Right hindlimb (tissue), 1 donor: ENCODE results near the gene RPL27A.

Experiments
- DNase-seq: peaks from one replicate; pipeline ENCODE4 v3.0.0-alpha.2; 2018

RPL27A gene

DNA sequence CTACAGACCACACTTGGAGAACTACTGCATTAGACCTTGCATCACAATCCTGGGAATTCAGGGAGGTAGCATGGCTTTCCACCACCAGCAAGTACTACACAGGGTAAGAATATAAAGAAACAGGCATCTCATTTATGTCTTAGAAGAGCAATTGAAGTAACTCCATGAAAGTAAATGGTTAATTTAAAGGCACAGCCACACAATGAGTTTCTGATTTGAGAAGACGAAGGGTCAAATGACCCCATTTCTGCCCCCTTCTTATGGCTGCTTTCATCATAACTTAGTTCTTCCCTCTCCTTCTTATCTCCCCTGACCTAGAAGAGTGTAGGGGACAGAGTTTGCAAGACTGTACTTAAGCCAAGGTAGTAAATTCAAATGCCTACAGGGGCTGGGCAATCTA, 6.1 kb upstream of the RPL27A start:
- DNase-seq = no peak

DNA sequence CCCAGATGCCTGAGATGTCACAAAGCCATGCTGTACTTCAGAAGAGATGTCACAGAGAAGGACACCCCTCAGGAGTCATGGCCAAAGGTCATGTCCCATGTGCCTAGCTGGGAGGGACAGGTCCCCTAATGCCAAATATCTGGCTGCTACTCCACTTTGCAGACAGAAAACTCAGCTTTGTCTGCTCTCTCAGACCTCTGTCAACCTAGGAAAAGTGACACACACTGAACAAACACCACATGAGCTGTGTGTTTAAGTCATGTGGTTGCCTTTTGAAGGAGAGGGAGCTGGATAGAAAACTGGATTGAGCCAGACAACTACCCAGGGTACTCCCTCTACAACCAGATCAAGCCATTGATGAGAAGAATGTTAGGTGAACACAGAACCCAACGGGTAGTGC, 3.6 kb upstream of the RPL27A start:
- no peak for DNase-seq

DNA sequence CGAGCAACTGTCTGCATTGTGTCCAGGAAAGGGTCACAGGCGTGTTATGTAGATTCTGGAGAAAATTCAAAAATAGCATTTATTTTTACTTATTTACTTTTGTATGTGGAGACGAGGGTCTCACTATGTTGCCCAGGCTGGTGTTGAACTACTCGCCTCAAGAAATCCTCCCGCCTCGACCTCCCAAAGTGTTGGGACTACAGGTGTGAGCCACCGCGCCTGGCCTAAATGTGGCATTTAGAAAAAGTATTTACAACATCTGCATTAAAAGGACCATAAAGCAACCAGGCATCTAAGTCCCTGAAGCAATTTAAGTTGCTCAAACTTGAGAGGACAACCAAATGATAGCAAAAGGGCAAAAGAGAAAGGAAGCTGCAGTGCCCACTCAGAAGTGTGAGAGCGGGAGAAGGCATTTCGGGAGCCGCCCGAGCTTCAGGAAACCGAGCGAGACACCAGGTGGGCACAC, 722 bp upstream of the RPL27A start:
- no peak for DNase-seq

DNA sequence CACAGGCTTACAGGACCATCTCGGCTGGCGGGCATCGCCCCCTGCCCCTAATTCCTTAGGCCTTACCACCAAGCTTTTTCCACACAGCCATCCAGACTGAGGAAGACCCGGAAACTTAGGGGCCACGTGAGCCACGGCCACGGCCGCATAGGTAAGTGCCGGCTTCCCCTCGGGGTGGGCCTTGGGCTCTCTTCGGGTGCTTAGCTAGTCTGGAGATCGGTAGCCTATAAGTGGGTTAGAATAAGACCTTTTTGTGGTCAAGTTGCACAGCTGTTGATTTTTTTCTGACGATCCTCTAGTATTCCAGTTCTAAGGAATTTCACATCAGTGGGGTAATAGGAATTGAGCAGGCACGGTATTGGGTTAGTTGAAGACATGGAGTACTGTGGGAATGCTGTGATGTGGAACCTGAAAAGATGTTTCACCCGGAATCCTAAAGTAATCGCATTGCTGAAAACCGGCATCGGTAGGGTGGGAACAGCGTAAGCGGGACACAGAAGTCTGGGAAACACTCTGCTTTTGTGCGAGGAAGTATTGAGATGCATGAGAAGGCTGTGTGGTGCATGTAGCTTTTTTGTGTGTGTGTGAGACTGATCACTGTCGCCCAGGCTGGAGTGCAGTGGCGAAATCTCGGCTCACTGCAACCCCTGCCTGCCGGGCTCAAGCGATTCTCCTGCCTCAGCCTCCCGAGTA, 669 bp downstream of the RPL27A start:
- no peak for DNase-seq

DNA sequence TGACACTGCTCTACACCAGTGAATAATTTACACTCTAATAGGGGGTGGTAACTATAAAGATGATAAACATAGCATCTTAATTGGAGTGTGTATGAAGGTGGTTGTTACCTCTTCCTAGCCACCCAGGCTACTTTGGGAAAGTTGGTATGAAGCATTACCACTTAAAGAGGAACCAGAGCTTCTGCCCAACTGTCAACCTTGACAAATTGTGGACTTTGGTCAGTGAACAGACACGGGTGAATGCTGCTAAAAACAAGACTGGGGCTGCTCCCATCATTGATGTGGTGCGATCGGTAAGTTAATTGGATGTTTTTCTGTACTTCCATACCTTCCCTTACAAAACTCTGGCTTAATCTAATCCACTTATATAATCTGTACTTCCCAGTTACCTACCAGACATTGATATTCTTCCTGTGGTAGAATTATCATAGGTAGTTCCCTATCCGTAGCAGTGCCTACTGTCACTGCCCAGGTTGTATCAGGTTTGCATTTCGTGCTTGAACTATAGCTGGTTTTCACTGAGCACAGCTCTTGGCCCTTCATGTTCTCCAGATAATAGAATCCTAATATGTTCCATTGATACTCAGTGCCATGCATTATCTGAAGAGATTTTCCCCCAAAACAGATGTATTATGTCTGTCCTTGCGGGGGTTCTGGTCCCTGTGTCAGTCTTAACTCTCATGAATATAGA, 2.2 kb downstream of the RPL27A start:
- no peak for DNase-seq

DNA sequence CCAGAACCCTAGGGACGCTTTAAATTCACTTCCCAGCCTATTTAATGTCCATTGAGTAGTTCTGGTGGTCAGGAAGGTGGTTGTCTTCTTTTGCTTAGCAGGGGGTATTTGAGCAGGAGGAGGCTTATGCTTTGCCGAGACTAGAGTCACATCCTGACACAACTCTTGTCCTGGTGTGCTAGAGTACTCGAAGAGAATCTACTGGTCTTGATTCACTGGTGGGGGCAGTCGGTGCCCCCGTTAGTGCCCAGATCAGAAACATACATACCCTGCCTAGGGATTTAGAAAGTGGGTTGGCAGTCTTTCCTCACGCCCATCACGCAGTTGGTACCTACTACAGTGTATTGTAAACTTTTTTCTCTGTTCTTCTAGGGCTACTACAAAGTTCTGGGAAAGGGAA, 2.7 kb downstream of the RPL27A start:
- DNase-seq = no peak

DNA sequence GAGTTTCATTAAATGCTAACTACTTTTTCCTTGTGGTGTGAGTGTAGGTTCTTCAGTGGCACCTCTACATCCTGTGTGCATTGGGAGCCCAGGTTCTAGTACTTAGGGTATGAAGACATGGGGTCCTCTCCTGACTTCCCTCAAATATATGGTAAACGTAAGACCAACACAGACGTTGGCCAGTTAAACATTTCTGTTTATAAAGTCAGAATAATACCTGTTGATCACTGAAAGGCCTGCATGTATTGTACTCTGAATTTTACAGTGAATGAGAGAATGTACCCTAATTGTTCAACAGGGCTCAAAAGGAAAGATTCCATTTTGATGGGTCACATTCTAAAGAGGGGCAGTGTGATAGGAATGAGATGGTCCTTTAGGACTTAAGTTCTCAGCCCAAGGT, 3.2 kb downstream of the RPL27A start:
- DNase-seq = no peak

DNA sequence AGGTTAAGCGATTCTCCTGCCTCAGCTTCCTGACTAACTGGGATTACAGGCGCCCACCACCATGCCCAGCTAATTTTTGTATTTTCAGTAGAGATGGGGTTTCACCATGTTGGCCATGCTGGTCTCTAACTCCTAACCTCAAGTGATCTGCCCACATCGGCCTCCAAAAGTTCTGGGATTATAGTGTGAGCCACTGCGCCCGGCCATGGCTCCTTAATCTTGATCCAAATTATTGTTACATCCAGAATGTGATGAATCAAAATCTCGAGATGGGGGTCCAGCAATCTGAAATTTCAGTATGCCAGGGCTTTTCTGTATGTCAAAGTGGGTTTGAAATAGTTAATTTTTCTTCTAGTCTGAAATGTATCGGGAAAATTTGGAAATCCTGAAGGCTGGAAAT, 3.7 kb downstream of the RPL27A start:
- no peak for DNase-seq

DNA sequence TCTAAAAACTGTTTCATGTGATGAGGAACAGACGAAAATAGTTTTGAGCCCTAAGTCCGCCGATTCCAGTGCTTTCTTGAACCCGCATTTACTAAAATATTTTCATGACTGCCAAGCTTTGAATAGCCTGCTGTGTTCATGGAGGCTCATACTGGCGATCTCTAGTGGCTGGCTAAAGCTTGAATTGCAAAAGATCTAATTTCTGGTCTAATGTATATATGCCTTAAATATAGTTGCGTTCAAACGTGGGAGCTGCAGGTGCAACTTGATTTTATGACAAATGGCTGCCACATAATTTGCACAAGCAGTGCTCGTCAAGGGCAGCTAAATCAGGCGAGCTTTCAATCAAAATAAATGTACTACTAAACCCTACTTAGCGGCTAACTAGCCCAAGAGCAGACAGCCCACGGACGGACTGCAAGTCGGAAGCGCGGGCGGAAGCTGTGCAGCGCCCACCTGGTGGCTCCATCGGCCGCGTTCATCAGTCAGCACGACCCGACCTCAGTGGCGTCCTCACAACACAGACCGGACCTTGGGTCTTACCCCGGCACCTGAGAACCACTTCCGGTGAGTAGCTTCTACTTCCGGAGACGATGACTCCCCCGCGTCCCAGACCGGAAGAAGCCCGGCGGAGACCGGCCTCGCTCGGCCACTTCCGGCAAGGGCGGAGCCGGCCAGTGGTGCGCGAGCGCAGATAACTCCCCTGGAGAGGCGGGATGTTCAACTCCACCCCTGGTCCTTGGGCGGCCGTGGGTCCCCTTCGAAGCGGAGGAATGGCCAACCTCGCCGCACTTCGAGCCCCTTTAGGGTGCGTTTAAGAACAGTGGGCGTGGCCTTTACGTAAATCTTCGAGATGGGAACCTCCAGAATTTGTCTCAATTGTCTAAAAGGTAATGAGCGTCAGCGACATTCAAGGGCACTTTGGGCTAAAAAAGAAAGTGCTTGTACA, 6.1 kb downstream of the RPL27A start:
- DNase-seq = peak; percentile 98

DNA sequence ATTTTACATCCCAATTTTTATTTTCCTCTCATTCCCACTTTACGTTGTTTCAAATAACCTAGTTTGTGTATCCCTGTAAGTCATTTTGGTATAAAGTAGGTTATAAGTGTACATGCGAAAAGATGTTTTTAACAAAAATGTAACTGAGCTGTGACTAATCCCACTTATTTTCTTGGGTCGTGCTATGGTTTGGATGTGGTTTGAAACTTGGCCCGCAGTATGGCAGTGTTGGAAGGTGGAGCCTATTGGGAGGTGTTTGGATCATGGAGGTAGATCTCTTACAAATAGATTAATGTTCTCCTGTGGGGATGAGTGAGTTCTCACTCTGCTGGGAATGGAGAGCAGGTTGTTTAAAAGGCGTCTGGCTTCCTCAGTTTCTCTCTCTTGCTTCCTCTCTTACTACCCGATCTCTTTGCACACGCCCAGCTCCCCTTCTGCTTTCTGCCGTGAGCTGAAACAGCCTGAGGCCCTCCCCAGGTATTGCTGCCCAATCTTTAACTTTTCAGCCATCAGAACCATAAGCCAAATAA, 7.2 kb downstream of the RPL27A start:
- no peak for DNase-seq

DNA sequence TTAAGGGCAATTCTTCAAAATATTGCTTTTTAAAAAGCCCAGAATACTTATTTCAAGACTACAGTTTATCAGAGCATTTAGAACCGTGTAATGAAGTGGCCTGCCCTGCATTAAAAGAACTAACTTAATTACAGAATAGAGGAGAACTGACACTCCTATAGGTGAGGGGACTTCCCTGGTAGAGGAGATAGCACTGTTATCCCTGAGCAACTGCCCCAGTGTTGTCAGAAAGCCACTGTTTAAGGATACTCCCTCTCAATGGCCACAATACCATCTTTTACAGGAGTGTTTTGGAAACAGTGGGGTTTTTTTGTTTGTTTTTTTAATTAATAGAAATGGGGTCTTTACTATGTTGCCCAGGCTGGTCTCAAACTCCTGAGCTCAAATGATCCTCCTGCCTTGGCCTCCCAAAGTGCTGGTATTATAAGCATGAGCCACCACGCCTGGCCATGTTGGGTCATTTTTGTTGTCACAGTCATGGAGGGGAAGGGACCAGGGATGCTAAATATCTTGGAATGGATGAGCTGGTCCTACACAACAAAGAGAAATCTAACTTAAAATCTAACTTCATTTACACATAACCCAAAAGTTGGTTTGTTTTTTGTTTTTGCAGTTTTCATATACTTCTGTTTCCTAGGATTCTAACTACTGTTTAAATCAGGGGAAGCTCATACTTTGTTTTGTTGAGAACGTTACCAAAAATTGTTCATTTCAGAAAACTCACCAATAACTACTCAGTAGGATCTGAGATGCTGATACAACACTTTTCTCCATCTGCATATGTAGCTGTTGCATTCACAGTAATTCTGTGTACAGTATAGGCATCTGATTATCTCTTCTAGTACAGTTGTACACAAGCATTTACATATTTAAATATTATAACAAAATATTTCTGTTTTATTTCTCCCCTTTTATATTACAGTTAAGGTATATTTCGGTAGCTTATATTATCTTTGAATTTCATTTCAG, 8.1 kb downstream of the RPL27A start:
- no peak for DNase-seq

DNA sequence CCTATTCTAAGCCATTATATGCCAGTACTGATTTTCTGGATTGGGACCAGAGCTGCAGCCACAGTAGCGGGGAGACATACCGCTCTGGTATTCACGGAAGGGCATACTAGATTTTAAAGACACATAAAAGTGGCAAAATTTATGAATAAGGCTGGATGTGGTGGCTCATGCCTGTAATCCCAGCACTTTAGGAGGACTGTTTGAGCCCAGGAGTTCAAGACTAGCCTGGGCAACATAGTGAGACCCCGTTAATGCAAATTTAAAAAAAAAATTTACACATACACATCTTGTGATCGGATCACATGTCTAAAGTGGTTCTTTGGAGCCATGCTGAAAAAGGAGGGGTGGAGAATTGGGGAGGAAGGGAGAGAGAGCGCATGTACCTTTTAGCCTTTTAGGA, 9.0 kb downstream of the RPL27A start:
- DNase-seq = no peak

DNA sequence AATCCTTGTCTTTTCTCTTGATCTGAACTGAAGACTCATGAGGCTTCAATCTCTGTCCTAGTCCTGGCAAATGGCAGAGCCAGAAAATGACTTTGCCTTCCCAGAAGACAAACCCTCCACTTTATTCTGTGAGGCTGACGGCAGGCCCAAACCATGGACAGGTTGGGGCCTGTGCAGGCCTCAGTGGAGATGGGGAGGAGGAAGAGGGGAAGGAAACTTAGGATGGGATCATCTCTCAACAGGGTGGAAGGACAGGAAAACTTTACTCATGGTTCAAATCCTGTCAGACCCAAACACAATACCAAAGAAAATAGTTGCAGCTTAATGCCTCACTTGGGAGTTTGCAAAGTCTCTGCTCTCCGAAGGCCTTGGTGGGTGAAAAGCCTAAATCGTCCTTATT, 9.8 kb downstream of the RPL27A start:
- no peak for DNase-seq

DNA sequence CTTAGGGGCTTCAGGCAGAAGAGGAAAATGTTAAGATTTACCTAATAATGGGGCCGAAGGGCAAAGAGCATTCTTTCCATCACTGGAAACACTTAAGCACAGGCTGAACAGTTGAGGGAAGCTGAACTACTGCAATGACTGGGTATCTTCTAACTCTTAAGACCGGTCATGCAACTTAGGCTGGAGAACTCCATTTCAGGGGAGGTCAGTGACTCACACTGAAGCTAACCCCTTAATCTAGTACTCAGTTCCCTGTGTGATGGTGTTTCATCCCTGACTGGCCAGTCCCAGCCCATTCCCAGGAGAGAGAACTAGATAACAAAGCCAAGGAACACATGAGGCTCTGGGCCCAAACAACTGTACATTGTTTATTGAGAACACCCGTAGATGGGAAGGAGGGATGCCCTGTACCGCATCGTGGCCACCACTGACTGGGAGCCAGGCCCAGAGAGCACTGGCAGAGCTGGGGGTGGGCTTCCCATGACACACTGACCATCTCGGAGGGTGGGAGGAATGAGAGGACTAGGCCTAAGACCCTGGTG, 10.5 kb downstream of the RPL27A start:
- DNase-seq = no peak

DNA sequence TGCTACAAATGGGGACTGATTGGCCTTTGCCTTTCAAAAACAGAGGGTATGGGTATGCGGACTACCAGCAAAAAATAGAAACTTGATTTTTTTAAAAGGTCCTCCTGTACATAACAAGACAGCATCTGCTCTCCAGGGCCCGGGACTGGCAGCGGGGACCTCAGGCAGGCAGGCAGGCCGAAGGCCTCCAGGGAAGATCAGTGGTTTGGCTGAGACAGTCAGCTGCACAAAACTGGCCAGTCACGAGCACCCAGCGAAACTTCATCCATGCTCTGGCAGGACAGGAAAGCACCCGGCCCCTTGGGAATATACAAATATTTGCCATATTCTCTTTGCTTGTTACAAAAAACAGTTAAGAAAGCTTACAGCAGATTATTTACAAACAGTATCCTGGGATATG, 11.0 kb downstream of the RPL27A start:
- DNase-seq = no peak

DNA sequence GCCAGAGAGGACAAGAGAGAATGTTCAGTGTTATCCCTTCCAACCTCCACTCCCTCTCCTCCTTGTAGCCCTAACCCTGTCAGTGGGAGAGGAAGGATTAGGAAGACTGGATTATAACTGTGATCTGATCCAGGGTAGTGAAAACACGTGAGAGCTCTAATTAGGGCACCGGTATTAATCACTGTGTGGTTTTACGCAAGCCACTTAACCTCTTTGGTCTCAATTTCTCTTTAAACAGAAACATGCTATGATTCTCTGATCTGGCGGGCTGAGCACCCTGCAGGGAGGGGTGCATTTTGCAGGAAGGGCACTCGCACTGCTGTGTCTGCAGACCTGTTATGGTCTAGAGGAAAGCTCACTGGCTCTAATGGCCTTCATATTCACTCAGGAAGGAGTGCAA, 11.5 kb downstream of the RPL27A start:
- no peak for DNase-seq

DNA sequence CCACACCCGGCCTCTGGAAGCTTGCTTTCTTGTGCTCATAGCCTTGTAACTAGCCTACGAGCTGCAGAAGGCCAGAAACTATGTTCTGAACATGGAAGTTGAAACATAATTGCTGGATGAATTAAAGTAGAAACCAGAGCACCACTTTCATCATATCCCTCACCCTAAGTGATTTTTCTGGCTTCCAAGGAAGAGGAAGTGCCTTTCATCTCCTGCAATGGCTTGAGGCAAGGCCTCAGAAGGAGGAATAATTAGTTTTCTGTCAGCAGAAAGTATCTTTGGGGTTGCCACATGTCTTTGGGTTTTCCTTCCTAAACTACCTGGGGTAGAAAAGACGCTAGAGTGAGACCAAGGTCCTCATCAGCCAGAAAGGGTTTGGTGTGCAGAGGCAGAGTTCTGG, 14.5 kb downstream of the RPL27A start:
- no peak for DNase-seq

DNA sequence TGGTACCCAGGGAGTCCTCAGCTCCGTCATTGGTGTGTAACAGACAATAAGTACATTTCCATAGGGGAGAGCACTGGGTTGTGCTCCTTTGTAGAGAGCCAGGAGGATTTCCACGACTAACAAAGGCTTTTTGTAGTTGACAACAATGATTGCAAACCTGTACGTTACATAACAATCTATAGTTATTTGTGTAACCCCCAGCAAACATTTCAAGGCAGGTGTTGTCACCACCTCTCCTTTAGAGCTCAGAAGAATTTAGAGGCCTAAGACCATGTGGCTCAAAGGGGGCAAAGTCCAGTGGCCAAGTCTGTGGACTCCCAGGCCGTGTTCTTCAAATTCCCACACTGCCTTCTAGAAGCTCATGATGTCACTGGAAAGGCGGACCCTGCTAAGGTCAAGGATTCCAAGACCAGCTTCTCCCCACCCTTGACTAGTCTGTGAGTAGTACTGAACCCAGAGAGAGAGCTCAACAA, 15.8 kb downstream of the RPL27A start:
- DNase-seq = no peak

DNA sequence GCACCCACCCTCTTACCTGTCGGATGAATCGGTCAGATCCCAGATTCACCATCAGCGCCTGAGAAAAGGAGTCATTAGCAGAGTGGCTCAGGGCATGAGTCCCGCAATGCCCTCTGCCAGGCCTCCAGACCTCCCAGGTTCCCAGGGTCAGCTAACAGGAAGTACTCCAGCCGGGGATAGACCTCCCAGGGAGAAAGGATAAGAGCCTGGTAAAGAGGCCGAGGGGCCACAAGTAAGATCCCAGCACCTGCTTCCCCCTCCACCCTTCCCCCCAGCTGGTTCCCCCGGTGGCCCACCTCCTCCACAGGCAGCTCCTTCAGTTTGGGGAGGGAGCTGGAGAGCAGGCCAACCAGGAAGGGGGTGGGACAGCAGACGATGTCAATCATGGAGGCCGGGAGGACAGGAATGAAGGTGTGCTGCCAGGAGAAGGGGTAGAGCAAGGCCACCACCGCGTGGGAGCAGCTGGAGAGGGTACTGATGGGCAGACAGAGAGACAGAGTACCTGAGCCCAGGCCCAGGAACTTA, 16.4 kb downstream of the RPL27A start:
- DNase-seq = no peak

DNA sequence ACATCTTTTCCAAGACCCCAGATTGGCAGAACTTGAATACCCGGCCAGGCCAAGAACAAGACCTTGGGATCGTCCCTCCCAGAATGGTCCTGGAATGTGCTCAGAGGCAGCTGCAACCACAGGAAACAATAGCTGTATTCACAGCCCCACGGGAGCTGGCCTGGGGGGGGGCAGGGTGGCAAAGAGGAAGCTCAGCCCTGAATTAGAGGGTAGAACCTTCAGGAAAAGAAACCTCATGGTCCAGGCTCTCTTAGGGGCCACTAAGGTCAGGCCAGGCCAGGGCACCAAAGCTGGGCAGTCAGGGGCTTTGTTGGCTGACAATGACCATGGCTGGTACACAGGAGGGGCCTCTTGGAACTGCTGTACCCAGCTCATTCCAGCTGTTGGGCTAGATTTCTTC, 17.3 kb downstream of the RPL27A start:
- DNase-seq = peak; percentile 63

DNA sequence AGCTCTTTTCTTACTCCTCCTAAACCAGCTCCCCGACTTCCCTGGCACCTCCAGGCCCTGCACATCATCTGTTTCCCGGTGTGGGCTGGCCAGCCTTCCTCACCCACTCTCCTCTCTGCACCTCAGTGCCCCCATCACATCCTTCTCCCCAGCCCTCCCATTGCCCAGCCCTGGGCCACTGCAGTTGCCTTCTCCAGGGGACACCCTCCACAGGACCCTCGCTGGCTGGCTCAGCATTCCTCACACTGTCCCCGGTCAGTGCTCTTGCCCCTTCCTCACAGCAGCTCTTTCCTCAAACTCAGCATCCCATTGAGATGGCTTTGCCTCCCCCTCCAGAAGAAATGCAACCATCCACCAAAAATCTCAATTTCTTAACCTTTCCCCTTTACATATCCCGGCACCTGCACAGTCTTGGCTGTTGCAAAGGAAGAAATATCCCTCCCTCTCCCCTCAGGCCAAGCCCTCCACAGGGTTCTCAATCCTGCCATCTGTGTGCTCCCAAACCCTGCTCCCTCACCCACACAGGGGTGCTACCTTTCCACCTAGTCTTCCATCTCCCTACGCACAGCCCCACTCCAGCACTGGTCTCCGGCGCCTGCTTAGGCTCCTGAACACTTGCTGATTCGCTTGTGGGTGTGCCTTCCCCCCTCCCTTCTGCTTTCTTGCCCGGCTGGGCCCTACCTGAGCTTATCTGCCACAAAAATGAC, 19.5 kb downstream of the RPL27A start:
- DNase-seq = no peak
